Effector CD8-positive, alpha-beta T cell (primary cell): Measurements from ENCODE around the gene RAB14.
A peak's percentile ranks its signal among the peaks of the same experiment; 100 is the strongest.

Experiments
- DNase-seq: peaks from one replicate; lab custom pipeline; 2025; lab: John Stamatoyannopoulos, UW
- total RNA-seq, 4 experiments: gene quantifications; one replicate each; lab custom pipeline; 2026; lab: John Stamatoyannopoulos, UW

Gene RAB14
- 62.9 to 80.4 (median 78.3) reads per million in 4 experiments for total RNA-seq

GRCh38 chr9:121201738-121202533 is at the start of gene RAB14:
RAB14 (minus strand) TSS chr9:121201869; CDS start chr9:121193412, 8,457 bp downstream.
- peak; percentile 100 for DNase-seq

- no peak for DNase-seq
Measured at GRCh38 chr9:121249563-121249962, 47.9 kb upstream of the RAB14 start.

GRCh38 chr9:121246821-121247561 is 45.3 kb upstream of the RAB14 start:
- no peak for DNase-seq

GRCh38 chr9:121242959-121243346 is 41.3 kb upstream of the RAB14 start:
- no peak for DNase-seq

GRCh38 chr9:121242219-121242958 is 40.7 kb upstream of the RAB14 start:
- DNase-seq = no peak

GRCh38 chr9:121240472-121241135 is 38.9 kb upstream of the RAB14 start:
- no peak for DNase-seq

- DNase-seq = no peak
Measured at GRCh38 chr9:121239851-121240250, 38.2 kb upstream of the RAB14 start.

GRCh38 chr9:121239071-121239470 is 37.4 kb upstream of the RAB14 start:
- DNase-seq = no peak

- no peak for DNase-seq
Measured at GRCh38 chr9:121237916-121238315, 36.2 kb upstream of the RAB14 start.

- no peak for DNase-seq
Measured at GRCh38 chr9:121235512-121235911, 33.8 kb upstream of the RAB14 start.

- no peak for DNase-seq
Measured at GRCh38 chr9:121234832-121235161, 33.1 kb upstream of the RAB14 start.

- no peak for DNase-seq
Measured at GRCh38 chr9:121233906-121234831, 32.5 kb upstream of the RAB14 start.

- DNase-seq = no peak
Measured at GRCh38 chr9:121232251-121232650, 30.6 kb upstream of the RAB14 start.

- DNase-seq = no peak
Measured at GRCh38 chr9:121230256-121230655, 28.6 kb upstream of the RAB14 start.

GRCh38 chr9:121227862-121228261 is 26.2 kb upstream of the RAB14 start:
- DNase-seq = no peak

- no peak for DNase-seq
Measured at GRCh38 chr9:121226175-121226574, 24.5 kb upstream of the RAB14 start.

GRCh38 chr9:121225240-121225639 is 23.6 kb upstream of the RAB14 start:
- DNase-seq = no peak

GRCh38 chr9:121222524-121223171 is 21.0 kb upstream of the RAB14 start:
- no peak for DNase-seq

GRCh38 chr9:121221664-121222055 is 20.0 kb upstream of the RAB14 start:
- DNase-seq = no peak

GRCh38 chr9:121220996-121221663 is 19.5 kb upstream of the RAB14 start:
- no peak for DNase-seq
